Activated naive CD8-positive, alpha-beta T cell treated with anti-CD3 and anti-CD28 coated beads, Interleukin-2, amount 50 U/mL, for 16 hours (primary cell): Measurements from ENCODE around the gene ADAM20.
"Not testable (repeated sequence)": the region's sequence is repeated elsewhere in the genome, so short reads cannot be mapped to it uniquely, and the experiment has no call there.

Experiments
- DNase-seq: peaks from one replicate; pipeline ENCODE4 v3.0.0-alpha.2; 2020; ENCODE audit warnings: low read depth, low spot score

Gene ADAM20

GRCh38 chr14:70534904-70535303 is at the start of gene ADAM20:
ADAM20 (minus strand) TSS chr14:70535004; CDS start chr14:70524757, 10,247 bp downstream.
- no peak for DNase-seq

GRCh38 chr14:70576891-70577290 is 42.1 kb upstream of the ADAM20 start:
- DNase-seq = no peak

- no peak for DNase-seq
These were observed 38.2 kb upstream of the ADAM20 start for GRCh38 chr14:70573050-70573449.

GRCh38 chr14:70571139-70571538 is 36.3 kb upstream of the ADAM20 start:
- DNase-seq = no peak

- no peak for DNase-seq
These were observed 33.0 kb upstream of the ADAM20 start for GRCh38 chr14:70567791-70568190.

GRCh38 chr14:70563869-70564268 is 29.1 kb upstream of the ADAM20 start:
- DNase-seq = no peak

- no peak for DNase-seq
These were observed 28.6 kb upstream of the ADAM20 start for GRCh38 chr14:70563417-70563816.

GRCh38 chr14:70558356-70558755 is 23.6 kb upstream of the ADAM20 start:
- DNase-seq = no peak

GRCh38 chr14:70555890-70556289 is 21.1 kb upstream of the ADAM20 start:
- DNase-seq = no peak

GRCh38 chr14:70538087-70538486 is 3.3 kb upstream of the ADAM20 start:
- no peak for DNase-seq

GRCh38 chr14:70536830-70537229 is 2.0 kb upstream of the ADAM20 start:
- DNase-seq = no peak

GRCh38 chr14:70530417-70530816 is 4.4 kb downstream of the ADAM20 start:
- DNase-seq = no peak

- DNase-seq = no peak
These were observed 7.2 kb downstream of the ADAM20 start for GRCh38 chr14:70527501-70528105.

- DNase-seq = no peak
These were observed 9.1 kb downstream of the ADAM20 start for GRCh38 chr14:70525691-70526090.

- DNase-seq = no peak
These were observed 19.0 kb downstream of the ADAM20 start for GRCh38 chr14:70515811-70516210.

GRCh38 chr14:70514168-70515069 is 20.4 kb downstream of the ADAM20 start:
- DNase-seq = no peak

- no peak for DNase-seq
These were observed 36.6 kb downstream of the ADAM20 start for GRCh38 chr14:70498191-70498590.

- no peak for DNase-seq
These were observed 45.1 kb downstream of the ADAM20 start for GRCh38 chr14:70489579-70490200.

GRCh38 chr14:70477356-70478105 is 57.3 kb downstream of the ADAM20 start:
- not testable (repeated sequence) for DNase-seq

- not testable (repeated sequence) for DNase-seq
These were observed 59.3 kb downstream of the ADAM20 start for GRCh38 chr14:70475459-70475858.

- no peak for DNase-seq
These were observed 61.0 kb downstream of the ADAM20 start for GRCh38 chr14:70473825-70474224.
